K562 (cell line): ENCODE data around the gene TARBP2. TPM values are rescaled to one million over a fixed set of nuclear protein-coding genes. Genes with fewer than 3 reads are reported as not detected.
A peak's percentile ranks its signal among the peaks of the same experiment; 100 is the strongest.

Experiments
- ARID4B ChIP-seq: sonication (generic); formaldehyde crosslinking; IDR thresholded peaks from 2 replicates; pipeline ENCODE4 v1.8.0; 2022; ENCODE audit warnings: mild to moderate bottlenecking, missing genetic modification reagents
- CBX8 ChIP-seq: fragments of 200-600 bp; sonication (generic); IDR thresholded peaks from 2 replicates; pipeline ENCODE4 v1.6.1; 2012; ENCODE audit warnings: borderline replicate concordance, mixed run types, low read depth, mild to moderate bottlenecking, moderate library complexity, mixed read lengths, low read length, control low read depth, inconsistent platforms; ENCODE audit not compliant: poor library complexity, severe bottlenecking; ENCODE audit errors: extremely low read depth
- EHMT2 ChIP-seq: fragments of 450-650 bp; IDR thresholded peaks from 2 replicates; pipeline ENCODE4 v1.6.1; 2018; ENCODE audit warnings: antibody characterized with exemption
- HOXB6 ChIP-seq: fragments of 250-450 bp; sonication (Bioruptor Pico); IDR thresholded peaks from 2 replicates; pipeline ENCODE4 v1.5.1; 2022; ENCODE audit warnings: mild to moderate bottlenecking, borderline replicate concordance
- KDM4B ChIP-seq, 2 experiments: fragments of 450-650 bp in 1 of 2; sonication (generic) in 1 of 2; IDR thresholded peaks; 2 replicates each; pipeline ENCODE4 v1.6.1; 2016 to 2017; ENCODE audit warnings: borderline replicate concordance in 2 of 2, antibody characterized with exemption in 1 of 2, low read depth in 1 of 2, mild to moderate bottlenecking in 1 of 2
- NCOR1 ChIP-seq: fragments of 450-650 bp; IDR thresholded peaks from 2 replicates; pipeline ENCODE4 v1.6.1; 2016; ENCODE audit warnings: mild to moderate bottlenecking, moderate library complexity
- NRF1 ChIP-seq, 2 experiments: fragments of 450-650 bp; IDR thresholded peaks in 1 of 2; conservative IDR thresholded peaks in 1 of 2; 2 replicates each; pipeline ENCODE4 v1.6.1; 2014; ENCODE audit warnings: mild to moderate bottlenecking in 2 of 2
- PHF21A ChIP-seq: fragments of 450-650 bp; IDR thresholded peaks from 2 replicates; pipeline ENCODE4 v1.6.1; 2017; ENCODE audit warnings: low read depth, borderline replicate concordance
- POLR2H ChIP-seq: IDR thresholded peaks from 2 replicates; pipeline ENCODE4 v1.6.1; 2016; ENCODE audit warnings: missing genetic modification characterization, low read depth, mild to moderate bottlenecking, control low read depth, missing compliant biosample characterization, moderate library complexity
- PRPF4 ChIP-seq: fragments of 200-400 bp; formaldehyde crosslinking; IDR thresholded peaks from one replicate; pipeline ENCODE4 v1.6.1; 2017; ENCODE audit warnings: low read length, low read depth, mild to moderate bottlenecking; ENCODE audit not compliant: insufficient read depth, poor library complexity, severe bottlenecking
- SETDB1 ChIP-seq: IDR thresholded peaks from one replicate; pipeline ENCODE4 v1.6.1; 2012; ENCODE audit warnings: low read length, control low read depth, inconsistent platforms
- TGIF2 ChIP-seq: sonication (generic); formaldehyde crosslinking; IDR thresholded peaks from 2 replicates; pipeline ENCODE4 v1.8.1; 2022; ENCODE audit warnings: mild to moderate bottlenecking, missing genetic modification reagents, moderate library complexity
- THRA ChIP-seq: fragments of 450-650 bp; IDR thresholded peaks from 2 replicates; pipeline ENCODE4 v1.6.1; 2017; ENCODE audit warnings: mild to moderate bottlenecking, moderate library complexity
- VEZF1 ChIP-seq: fragments of 200-800 bp; sonication (Bioruptor generic); IDR thresholded peaks from 2 replicates; pipeline ENCODE4 v1.6.1; 2017; ENCODE audit warnings: missing genetic modification characterization, missing compliant biosample characterization
- ZFP1 ChIP-seq: fragments of 450-650 bp; formaldehyde crosslinking; IDR thresholded peaks from 2 replicates; pipeline ENCODE4 v1.4.0; 2020; ENCODE audit warnings: mild to moderate bottlenecking, mixed read lengths
- polyA plus RNA-seq, 8 experiments: library from polyadenylated mRNA; depleted of rRNA in 4 of 8; stranded (reverse) in 5 of 8; unstranded in 3 of 8; fragments of >200 nt; fragmentation: Nextera tagmentation in 2 of 8; fragmentation: Illumina TruSeq in 1 of 8; extraction: Ambion mirVana in 2 of 8; extraction: Trizol in 1 of 8; gene quantifications; 2 replicates each; pipeline versions ENCODE4 v1.2.1 to v1.2.3, GENCODE V29; 2011 to 2014; ENCODE audit warnings: inconsistent platforms in 1 of 8, missing spikeins in 1 of 8
- total RNA-seq, 7 experiments: library from RNA; depleted of rRNA in 6 of 7; stranded (reverse); fragments of >200 nt in 6 of 7; fragmentation: Illumina TruSeq in 2 of 7; extraction: Trizol in 2 of 7; gene quantifications; 2 replicates each; pipeline versions ENCODE4 v1.2.1 to v1.2.3, GENCODE V29; 2011 to 2021; ENCODE audit warnings: low replicate concordance in 1 of 7
- TF ChIP-seq, protein P1 (sequence below): fragments of 250-450 bp; sonication (Bioruptor Pico); IDR thresholded peaks from 2 replicates; pipeline ENCODE4 v1.4.0; 2020; ENCODE audit warnings: mild to moderate bottlenecking
- TF ChIP-seq, protein P2 (sequence below): sonication (generic); formaldehyde crosslinking; IDR thresholded peaks from 2 replicates; pipeline ENCODE4 v1.9.0; 2022; ENCODE audit warnings: mild to moderate bottlenecking, missing genetic modification reagents

The TARBP2 gene
- total and polyA plus RNA-seq, 9 of the 15 experiments (the other 6 are each of a cell fraction or from before 2014, with no cell fraction given), result 5.6 to 69.0 (median 44.6) TPM

GRCh38 chr12:53500776-53501614, at the start of gene TARBP2 (continued):
- TF ChIP-seq ARID4B (CRISPR knock-in tag) (peak; percentile 57; the same call in 1 of the 2 replicates), EHMT2 (no peak), NCOR1 (no peak), CBX8 (no peak), SETDB1 (no peak), ZFP1 (CRISPR knock-in tag) (peak; percentile 54; the same call in 1 of the 2 replicates), TGIF2 (no peak), KDM4B (IDR thresholded peaks at IDR 0.05; ENCODE audit: borderline replicate concordance in 2 of 2, low read depth in 1 of 2) (peak in 1 of 2 experiments; percentile 50; a peak in 1 of 4 replicates), THRA (no peak), NRF1 (conservative IDR thresholded peaks at IDR 0.05 in 1 of 2, IDR thresholded peaks at IDR 0.05 in 1 of 2) (peak; percentile 85 to 87), PHF21A (no peak), PRPF4 (peak; percentile 39), HOXB6 (no peak), VEZF1 (CRISPR knock-in tag) (peak; percentile 82), POLR2H (tag) (peak; percentile 54; the same call in 1 of the 2 replicates)
- TF ChIP-seq, protein P1, sequence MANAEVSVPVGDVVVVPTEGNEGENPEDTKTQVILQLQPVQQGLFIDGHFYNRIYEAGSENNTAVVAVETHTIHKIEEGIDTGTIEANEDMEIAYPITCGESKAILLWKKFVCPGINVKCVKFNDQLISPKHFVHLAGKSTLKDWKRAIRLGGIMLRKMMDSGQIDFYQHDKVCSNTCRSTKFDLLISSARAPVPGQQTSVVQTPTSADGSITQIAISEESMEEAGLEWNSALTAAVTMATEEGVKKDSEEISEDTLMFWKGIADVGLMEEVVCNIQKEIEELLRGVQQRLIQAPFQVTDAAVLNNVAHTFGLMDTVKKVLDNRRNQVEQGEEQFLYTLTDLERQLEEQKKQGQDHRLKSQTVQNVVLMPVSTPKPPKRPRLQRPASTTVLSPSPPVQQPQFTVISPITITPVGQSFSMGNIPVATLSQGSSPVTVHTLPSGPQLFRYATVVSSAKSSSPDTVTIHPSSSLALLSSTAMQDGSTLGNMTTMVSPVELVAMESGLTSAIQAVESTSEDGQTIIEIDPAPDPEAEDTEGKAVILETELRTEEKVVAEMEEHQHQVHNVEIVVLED (CRISPR knock-in tag), result 0 out of 2 replicates have a peak, but pooled peaks have one; percentile 55
- TF ChIP-seq, protein P2, sequence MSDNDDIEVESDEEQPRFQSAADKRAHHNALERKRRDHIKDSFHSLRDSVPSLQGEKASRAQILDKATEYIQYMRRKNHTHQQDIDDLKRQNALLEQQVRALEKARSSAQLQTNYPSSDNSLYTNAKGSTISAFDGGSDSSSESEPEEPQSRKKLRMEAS (CRISPR knock-in tag), result peak; percentile 86
